HL-60 (cell line): Measurements from ENCODE around the gene MCF2L2.

Experiments used
- CTCF ChIP-seq: IDR thresholded peaks from one replicate; pipeline ENCODE4 v1.5.1; 2011; ENCODE audit warnings: low read length, control low read depth, inconsistent platforms; ENCODE audit not compliant: insufficient read depth
- REST ChIP-seq: IDR thresholded peaks from 2 replicates; pipeline ENCODE4 v1.6.1; 2012; ENCODE audit warnings: low read depth; ENCODE audit not compliant: insufficient replicate concordance

GRCh38 chr3:183253528-183254486, 174.6 kb downstream of the MCF2L2 start:
- no peak for TF ChIP-seq CTCF
- peak; percentile 1 for TF ChIP-seq REST
